K562 (cell line): ENCODE results near the gene FMO5. TPM values are rescaled to one million over a fixed set of nuclear protein-coding genes. Genes with fewer than 3 reads are reported as not detected.

Experiments
- C11orf30 ChIP-seq: fragments of 450-650 bp; IDR thresholded peaks from 2 replicates; pipeline ENCODE4 v1.6.1; 2016; ENCODE audit warnings: low read depth, mild to moderate bottlenecking
- CREBBP ChIP-seq: IDR thresholded peaks from one replicate; pipeline ENCODE4 v1.6.1; 2012; ENCODE audit warnings: low read depth, mild to moderate bottlenecking, control low read depth, inconsistent platforms, low read length
- DPF2 ChIP-seq: fragments of 450-650 bp; IDR thresholded peaks from 2 replicates; pipeline ENCODE4 v1.6.1; 2016
- ERF ChIP-seq: fragments of 450-650 bp; formaldehyde crosslinking; IDR thresholded peaks from 2 replicates; pipeline ENCODE4 v1.4.0; 2020; ENCODE audit warnings: mild to moderate bottlenecking, mixed read lengths
- GTF2F1 ChIP-seq: IDR thresholded peaks from 2 replicates; pipeline ENCODE4 v1.6.1; 2011; ENCODE audit warnings: low read depth, low read length, improper control_type of control experiment
- KLF13 ChIP-seq: fragments of 450-650 bp; IDR thresholded peaks from 2 replicates; pipeline ENCODE4 v1.6.1; 2016; ENCODE audit warnings: missing genetic modification characterization, low read depth, mild to moderate bottlenecking, missing compliant biosample characterization, moderate library complexity, borderline replicate concordance
- KLF16 ChIP-seq: IDR thresholded peaks from 2 replicates; pipeline ENCODE4 v1.6.1; 2016; ENCODE audit warnings: antibody characterized with exemption
- MCM2 ChIP-seq: fragments of 450-650 bp; IDR thresholded peaks from 2 replicates; pipeline ENCODE4 v1.6.1; 2017; ENCODE audit warnings: low read depth, mild to moderate bottlenecking
- NONO ChIP-seq, 2 experiments: fragments of 200-400 bp in 1 of 2; fragments of 450-650 bp in 1 of 2; formaldehyde crosslinking in 1 of 2; IDR thresholded peaks; 2 replicates each; pipeline ENCODE4 v1.6.1; 2017; ENCODE audit warnings: low read depth in 2 of 2, mild to moderate bottlenecking in 2 of 2, moderate library complexity in 2 of 2, low read length in 1 of 2
- TARDBP ChIP-seq: fragments of 450-650 bp; IDR thresholded peaks from 2 replicates; pipeline ENCODE4 v1.6.1; 2016
- ZNF224 ChIP-seq: sonication (generic); formaldehyde crosslinking; IDR thresholded peaks from 2 replicates; pipeline ENCODE4 v1.8.0; 2022; ENCODE audit warnings: mild to moderate bottlenecking, missing genetic modification reagents
- ZNF3 ChIP-seq: fragments of 250-450 bp; sonication (Bioruptor Pico); IDR thresholded peaks from 2 replicates; pipeline ENCODE4 v1.5.0; 2021; ENCODE audit warnings: mild to moderate bottlenecking, moderate library complexity
- ZNF316 ChIP-seq: fragments of 450-650 bp; IDR thresholded peaks from 2 replicates; pipeline ENCODE4 v1.6.1; 2016
- ZNF717 ChIP-seq: fragments of 250-450 bp; sonication (Bioruptor Pico); IDR thresholded peaks from 2 replicates; pipeline ENCODE4 v1.5.0; 2021
- polyA plus RNA-seq, 8 experiments: library from polyadenylated mRNA; depleted of rRNA in 4 of 8; stranded (reverse) in 5 of 8; unstranded in 3 of 8; fragments of >200 nt; fragmentation: Nextera tagmentation in 2 of 8; fragmentation: Illumina TruSeq in 1 of 8; extraction: Ambion mirVana in 2 of 8; extraction: Trizol in 1 of 8; gene quantifications; 2 replicates each; pipeline versions ENCODE4 v1.2.1 to v1.2.3, GENCODE V29; 2011 to 2014; ENCODE audit warnings: inconsistent platforms in 1 of 8, missing spikeins in 1 of 8
- total RNA-seq, 7 experiments: library from RNA; depleted of rRNA in 6 of 7; stranded (reverse); fragments of >200 nt in 6 of 7; fragmentation: Illumina TruSeq in 2 of 7; extraction: Trizol in 2 of 7; gene quantifications; 2 replicates each; pipeline versions ENCODE4 v1.2.1 to v1.2.3, GENCODE V29; 2011 to 2021; ENCODE audit warnings: low replicate concordance in 1 of 7
- TF ChIP-seq, protein P1 (sequence below), 2 experiments: IDR thresholded peaks in 1 of 2; conservative IDR thresholded peaks in 1 of 2; 2 replicates each; pipeline ENCODE4 v1.6.1; 2016; ENCODE audit warnings: low read depth in 2 of 2, mild to moderate bottlenecking in 1 of 2, missing compliant biosample characterization in 1 of 2, missing genetic modification characterization in 1 of 2, moderate library complexity in 1 of 2
- TF ChIP-seq, protein P2 (sequence below): fragments of 450-650 bp; IDR thresholded peaks from 2 replicates; pipeline ENCODE4 v1.6.1; 2016; ENCODE audit warnings: low read depth
- TF ChIP-seq, protein P3 (sequence below), 2 experiments: fragments of 450-650 bp; IDR thresholded peaks; 2 replicates each; pipeline ENCODE4 v1.6.1; 2016

Gene FMO5
- total and polyA plus RNA-seq, 9 of the 15 experiments (the other 6 are each of a cell fraction or from before 2014, with no cell fraction given): 0.11 to 0.69 (median 0.19) TPM; not detected in 1

DNA sequence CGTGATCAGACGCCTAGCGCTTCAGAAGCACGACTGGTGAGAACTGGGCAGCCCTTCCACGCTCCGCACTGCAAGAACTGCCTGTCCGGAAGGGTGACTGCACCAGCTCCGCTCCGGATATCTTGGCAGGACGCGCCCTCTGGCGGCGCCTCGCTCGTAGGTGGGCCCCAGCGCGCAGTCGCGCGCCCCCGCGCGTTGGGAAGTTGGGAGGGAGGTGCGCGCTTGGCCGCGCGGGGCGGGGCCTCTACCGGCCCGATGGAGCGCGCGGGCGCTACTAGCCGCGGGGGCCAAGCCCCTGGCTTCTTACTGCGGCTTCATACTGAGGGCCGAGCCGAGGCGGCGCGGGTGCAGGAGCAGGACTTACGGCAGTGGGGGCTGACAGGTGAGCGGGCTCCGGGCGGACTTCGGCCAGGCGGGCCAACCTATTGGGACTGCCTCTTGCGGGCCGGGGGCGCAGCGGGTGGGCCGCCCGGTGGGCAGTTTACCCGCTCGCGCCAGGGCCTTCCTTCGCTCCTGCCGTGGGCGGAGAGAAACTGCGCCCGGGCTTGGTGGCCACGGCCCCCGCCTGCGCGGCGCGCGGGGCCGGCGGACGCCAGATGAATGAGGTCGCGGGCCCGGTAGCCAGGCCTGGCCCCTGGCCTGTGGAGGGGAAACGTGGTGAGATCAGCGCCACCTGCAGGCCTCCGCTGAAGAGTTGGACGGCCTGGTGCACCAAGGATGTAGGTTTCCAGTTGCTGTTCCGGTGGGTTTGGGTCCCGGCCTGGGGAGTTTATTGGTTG, 17.5 kb upstream of the FMO5 start, which contains the start of gene CHD1L (continued):
- TF ChIP-seq, protein P1, sequence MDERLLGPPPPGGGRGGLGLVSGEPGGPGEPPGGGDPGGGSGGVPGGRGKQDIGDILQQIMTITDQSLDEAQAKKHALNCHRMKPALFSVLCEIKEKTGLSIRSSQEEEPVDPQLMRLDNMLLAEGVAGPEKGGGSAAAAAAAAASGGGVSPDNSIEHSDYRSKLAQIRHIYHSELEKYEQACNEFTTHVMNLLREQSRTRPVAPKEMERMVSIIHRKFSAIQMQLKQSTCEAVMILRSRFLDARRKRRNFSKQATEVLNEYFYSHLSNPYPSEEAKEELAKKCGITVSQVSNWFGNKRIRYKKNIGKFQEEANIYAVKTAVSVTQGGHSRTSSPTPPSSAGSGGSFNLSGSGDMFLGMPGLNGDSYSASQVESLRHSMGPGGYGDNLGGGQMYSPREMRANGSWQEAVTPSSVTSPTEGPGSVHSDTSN (CRISPR knock-in tag; IDR thresholded peaks at IDR 0.05; ENCODE audit: low read depth): no peak
- TF ChIP-seq, protein P1 (tag; conservative IDR thresholded peaks at IDR 0.05; ENCODE audit: low read depth): no peak
- TF ChIP-seq ZNF717 (CRISPR knock-in tag): no peak
- TF ChIP-seq TARDBP: no peak
- TF ChIP-seq MCM2: no peak
- TF ChIP-seq ZNF224 (CRISPR knock-in tag): peak; percentile 17; the same call in 1 of the 2 replicates
- no peak for TF ChIP-seq KLF13
- TF ChIP-seq DPF2: no peak
- 0 out of 2 replicates have a peak, but pooled peaks have one; percentile 46 for TF ChIP-seq GTF2F1
- TF ChIP-seq ZNF316: no peak
- TF ChIP-seq CREBBP: no peak
- TF ChIP-seq ZNF3 (CRISPR knock-in tag): no peak
- peak; percentile 95 for TF ChIP-seq ERF (CRISPR knock-in tag)
- peak in 1 of 2 experiments; percentile 84; a peak in 2 of 4 replicates for TF ChIP-seq NONO (IDR thresholded peaks at IDR 0.05; ENCODE audit: low read depth in 2 of 2, low read length in 1 of 2)
- TF ChIP-seq C11orf30: no peak
- TF ChIP-seq, protein P2, sequence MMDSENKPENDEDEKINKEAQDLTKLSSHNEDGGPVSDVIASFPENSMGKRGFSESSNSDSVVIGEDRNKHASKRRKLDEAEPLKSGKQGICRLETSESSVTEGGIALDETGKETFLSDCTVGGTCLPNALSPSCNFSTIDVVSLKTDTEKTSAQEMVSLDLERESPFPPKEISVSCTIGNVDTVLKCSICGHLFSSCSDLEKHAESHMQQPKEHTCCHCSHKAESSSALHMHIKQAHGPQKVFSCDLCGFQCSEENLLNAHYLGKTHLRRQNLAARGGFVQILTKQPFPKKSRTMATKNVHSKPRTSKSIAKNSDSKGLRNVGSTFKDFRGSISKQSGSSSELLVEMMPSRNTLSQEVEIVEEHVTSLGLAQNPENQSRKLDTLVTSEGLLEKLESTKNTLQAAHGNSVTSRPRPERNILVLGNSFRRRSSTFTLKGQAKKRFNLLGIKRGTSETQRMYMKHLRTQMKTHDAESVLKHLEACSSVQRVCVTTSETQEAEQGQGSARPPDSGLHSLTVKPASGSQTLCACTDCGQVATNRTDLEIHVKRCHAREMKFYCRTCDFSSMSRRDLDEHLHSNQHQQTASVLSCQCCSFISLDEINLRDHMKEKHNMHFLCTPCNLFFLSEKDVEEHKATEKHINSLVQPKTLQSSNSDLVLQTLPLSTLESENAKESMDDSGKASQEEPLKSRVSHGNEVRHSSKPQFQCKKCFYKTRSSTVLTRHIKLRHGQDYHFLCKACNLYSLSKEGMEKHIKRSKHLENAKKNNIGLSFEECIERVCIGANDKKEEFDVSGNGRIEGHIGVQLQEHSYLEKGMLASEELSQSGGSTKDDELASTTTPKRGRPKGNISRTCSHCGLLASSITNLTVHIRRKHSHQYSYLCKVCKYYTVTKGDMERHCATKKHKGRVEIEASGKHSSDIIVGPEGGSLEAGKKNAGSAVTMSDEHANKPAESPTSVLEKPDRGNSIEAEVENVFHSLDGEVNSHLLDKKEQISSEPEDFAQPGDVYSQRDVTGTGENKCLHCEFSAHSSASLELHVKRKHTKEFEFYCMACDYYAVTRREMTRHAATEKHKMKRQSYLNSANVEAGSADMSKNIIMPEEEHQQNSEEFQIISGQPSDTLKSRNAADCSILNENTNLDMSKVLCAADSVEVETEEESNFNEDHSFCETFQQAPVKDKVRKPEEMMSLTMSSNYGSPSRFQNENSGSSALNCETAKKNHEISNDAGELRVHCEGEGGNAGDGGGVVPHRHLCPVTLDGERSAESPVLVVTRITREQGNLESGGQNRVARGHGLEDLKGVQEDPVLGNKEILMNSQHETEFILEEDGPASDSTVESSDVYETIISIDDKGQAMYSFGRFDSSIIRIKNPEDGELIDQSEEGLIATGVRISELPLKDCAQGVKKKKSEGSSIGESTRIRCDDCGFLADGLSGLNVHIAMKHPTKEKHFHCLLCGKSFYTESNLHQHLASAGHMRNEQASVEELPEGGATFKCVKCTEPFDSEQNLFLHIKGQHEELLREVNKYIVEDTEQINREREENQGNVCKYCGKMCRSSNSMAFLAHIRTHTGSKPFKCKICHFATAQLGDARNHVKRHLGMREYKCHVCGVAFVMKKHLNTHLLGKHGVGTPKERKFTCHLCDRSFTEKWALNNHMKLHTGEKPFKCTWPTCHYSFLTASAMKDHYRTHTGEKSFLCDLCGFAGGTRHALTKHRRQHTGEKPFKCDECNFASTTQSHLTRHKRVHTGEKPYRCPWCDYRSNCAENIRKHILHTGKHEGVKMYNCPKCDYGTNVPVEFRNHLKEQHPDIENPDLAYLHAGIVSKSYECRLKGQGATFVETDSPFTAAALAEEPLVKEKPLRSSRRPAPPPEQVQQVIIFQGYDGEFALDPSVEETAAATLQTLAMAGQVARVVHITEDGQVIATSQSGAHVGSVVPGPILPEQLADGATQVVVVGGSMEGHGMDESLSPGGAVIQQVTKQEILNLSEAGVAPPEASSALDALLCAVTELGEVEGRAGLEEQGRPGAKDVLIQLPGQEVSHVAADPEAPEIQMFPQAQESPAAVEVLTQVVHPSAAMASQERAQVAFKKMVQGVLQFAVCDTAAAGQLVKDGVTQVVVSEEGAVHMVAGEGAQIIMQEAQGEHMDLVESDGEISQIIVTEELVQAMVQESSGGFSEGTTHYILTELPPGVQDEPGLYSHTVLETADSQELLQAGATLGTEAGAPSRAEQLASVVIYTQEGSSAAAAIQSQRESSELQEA: no peak
- no peak for TF ChIP-seq KLF16
- TF ChIP-seq, protein P3, sequence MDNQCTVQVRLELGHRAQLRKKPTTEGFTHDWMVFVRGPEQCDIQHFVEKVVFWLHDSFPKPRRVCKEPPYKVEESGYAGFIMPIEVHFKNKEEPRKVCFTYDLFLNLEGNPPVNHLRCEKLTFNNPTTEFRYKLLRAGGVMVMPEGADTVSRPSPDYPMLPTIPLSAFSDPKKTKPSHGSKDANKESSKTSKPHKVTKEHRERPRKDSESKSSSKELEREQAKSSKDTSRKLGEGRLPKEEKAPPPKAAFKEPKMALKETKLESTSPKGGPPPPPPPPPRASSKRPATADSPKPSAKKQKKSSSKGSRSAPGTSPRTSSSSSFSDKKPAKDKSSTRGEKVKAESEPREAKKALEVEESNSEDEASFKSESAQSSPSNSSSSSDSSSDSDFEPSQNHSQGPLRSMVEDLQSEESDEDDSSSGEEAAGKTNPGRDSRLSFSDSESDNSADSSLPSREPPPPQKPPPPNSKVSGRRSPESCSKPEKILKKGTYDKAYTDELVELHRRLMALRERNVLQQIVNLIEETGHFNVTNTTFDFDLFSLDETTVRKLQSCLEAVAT (IDR thresholded peaks at IDR 0.05): no peak
